Stimulated activated CD4-positive, alpha-beta T cell treated with anti-CD3 and anti-CD28 coated beads, TNF-alpha, amount 100 ng/mL, for 48 hours (primary cell): Measurements from ENCODE around the gene HAVCR2.
"Not testable (repeated sequence)": the region's sequence is repeated elsewhere in the genome, so short reads cannot be mapped to it uniquely, and the experiment has no call there.

ENCODE experiments used
- DNase-seq, 3 donors: peaks; one replicate each; pipeline ENCODE4 v3.0.0-alpha.2; 2020; ENCODE audit warnings: low read depth in 3 of 3

Gene HAVCR2

GRCh38 chr5:157088342-157088990 lies 20.4 kb downstream of the HAVCR2 start:
- DNase-seq, result no peak

- no peak for DNase-seq
These were observed 22.0 kb downstream of the HAVCR2 start for GRCh38 chr5:157086751-157087359.

- DNase-seq, result no peak
These were observed 22.9 kb downstream of the HAVCR2 start for GRCh38 chr5:157085930-157086329.

GRCh38 chr5:157080286-157080685 lies 28.6 kb downstream of the HAVCR2 start:
- DNase-seq, result no peak

GRCh38 chr5:157076558-157076957 lies 32.3 kb downstream of the HAVCR2 start:
- no peak for DNase-seq

- DNase-seq, result peak in 1 of 3 donors; percentile 8
These were observed 36.3 kb downstream of the HAVCR2 start for GRCh38 chr5:157072508-157072907.

GRCh38 chr5:157069949-157070348 lies 38.9 kb downstream of the HAVCR2 start:
- no peak for DNase-seq

- DNase-seq, result no peak
These were observed 40.1 kb downstream of the HAVCR2 start for GRCh38 chr5:157068785-157069184.

- DNase-seq, result no peak
These were observed 40.5 kb downstream of the HAVCR2 start for GRCh38 chr5:157068339-157068738.

GRCh38 chr5:157067005-157067404 lies 41.8 kb downstream of the HAVCR2 start:
- DNase-seq, result no peak

- no peak for DNase-seq
These were observed 42.8 kb downstream of the HAVCR2 start for GRCh38 chr5:157066080-157066479.

GRCh38 chr5:157063776-157064430 lies 44.9 kb downstream of the HAVCR2 start:
- no peak for DNase-seq

GRCh38 chr5:157059891-157060290 lies 49.0 kb downstream of the HAVCR2 start:
- no peak for DNase-seq

GRCh38 chr5:157059093-157059539 lies 49.7 kb downstream of the HAVCR2 start, which contains the start of gene HAVCR1:
Gene HAVCR1, minus strand, starts transcription at chr5:157059116. Its CDS starts 1,173 bp downstream, at chr5:157057943.
- DNase-seq, result no peak

GRCh38 chr5:157057459-157058370 lies 51.1 kb downstream of the HAVCR2 start:
- no peak for DNase-seq

GRCh38 chr5:157056848-157057247 lies 52.0 kb downstream of the HAVCR2 start:
- DNase-seq, result not testable (repeated sequence)

- DNase-seq, result no peak
These were observed 57.1 kb downstream of the HAVCR2 start for GRCh38 chr5:157051604-157052245.

- no peak for DNase-seq
These were observed 58.8 kb downstream of the HAVCR2 start for GRCh38 chr5:157050050-157050449.

- DNase-seq, result no peak
These were observed 59.2 kb downstream of the HAVCR2 start for GRCh38 chr5:157049605-157050004.

GRCh38 chr5:157047898-157048297 lies 60.9 kb downstream of the HAVCR2 start:
- DNase-seq, result no peak

- not testable (repeated sequence) for DNase-seq
These were observed 61.8 kb downstream of the HAVCR2 start for GRCh38 chr5:157047016-157047415.
